BJ (cell line): Measurements from ENCODE around the gene SAFB. TPM values are rescaled to one million over a fixed set of nuclear protein-coding genes. Genes with fewer than 3 reads are reported as not detected.

Experiments
- CTCF ChIA-PET: fragments of 350-600 bp; formaldehyde crosslinking; extraction: SDS; loops from one replicate; lab custom pipeline; 2021; ENCODE audit warnings: antibody characterized with exemption, inconsistent platforms; lab: Yijun Ruan, JAX
- POLR2A ChIA-PET: fragments of 300-600 bp; sonication (Branson Sonifier 250); formaldehyde crosslinking; extraction: SDS; loops from one replicate; lab custom pipeline; 2021; ENCODE audit warnings: antibody characterized with exemption; lab: Charles Lee
- DNase-seq: peaks from one replicate; pipeline ENCODE4 v3.0.0-alpha.2; 2011; ENCODE audit warnings: low read depth
- H3K27me3 ChIP-seq: 2 replicates; pipeline ENCODE4 v1.6.0; 2011; ENCODE audit warnings: low read length; ENCODE audit not compliant: control insufficient read depth, insufficient read depth
- H3K36me3 ChIP-seq: 2 replicates; pipeline ENCODE4 v1.5.1; 2011; ENCODE audit warnings: low read length; ENCODE audit not compliant: control insufficient read depth, insufficient read depth
- H3K4me3 ChIP-seq: 2 replicates; pipeline ENCODE4 v1.5.1; 2011; ENCODE audit warnings: low read depth, mild to moderate bottlenecking, control low read depth, low read length
- CTCF ChIP-seq: IDR thresholded peaks from 2 replicates; pipeline ENCODE4 v1.5.1; 2011; ENCODE audit warnings: low read depth, mild to moderate bottlenecking, control low read depth, inconsistent platforms, low read length, moderate library complexity; ENCODE audit not compliant: insufficient read depth
- polyA plus RNA-seq: library from polyadenylated mRNA; depleted of rRNA; stranded (reverse); fragments of >200 nt; gene quantifications from 2 replicates; pipeline ENCODE4 v1.2.3, GENCODE V29; 2011

SAFB gene
- polyA plus RNA-seq, 1 experiment = 20.8 TPM

- TF ChIP-seq CTCF = no peak
- no peak for DNase-seq
- POLR2A ChIA-PET = no interaction called here
- H3K27me3 ChIP-seq = no peaks in the 10 kb centered on the region
- H3K36me3 ChIP-seq = peaks cover 19% of the 10 kb centered on the region
- H3K4me3 ChIP-seq = no peak overlapping the region
- CTCF ChIA-PET = no interaction called here
Measured at GRCh38 chr19:5644037-5644436, 21.2 kb downstream of the SAFB start.

- Histone ChIP-seq H3K4me3 (no peak overlapping the region), H3K27me3 (no peaks in the 10 kb centered on the region), H3K36me3 (peaks cover 22% of the 10 kb centered on the region)
- DNase-seq = no peak
- ChIA-PET CTCF (no interaction called here), POLR2A (no interaction called here)
- no peak for TF ChIP-seq CTCF
Measured at GRCh38 chr19:5645409-5645808, 22.5 kb downstream of the SAFB start.

GRCh38 chr19:5646703-5647102, 23.8 kb downstream of the SAFB start:
- CTCF ChIA-PET = no interaction called here
- Histone ChIP-seq H3K27me3 (no peaks in the 10 kb centered on the region), H3K4me3 (no peak overlapping the region), H3K36me3 (peaks cover 32% of the 10 kb centered on the region)
- TF ChIP-seq CTCF = no peak
- POLR2A ChIA-PET = no interaction called here
- no peak for DNase-seq

- Histone ChIP-seq H3K36me3 (peaks cover 35% of the 10 kb centered on the region), H3K27me3 (no peaks in the 10 kb centered on the region), H3K4me3 (no peak overlapping the region)
- CTCF ChIA-PET = no interaction called here
- no peak for DNase-seq
- POLR2A ChIA-PET = no interaction called here
- no peak for TF ChIP-seq CTCF
Measured at GRCh38 chr19:5648464-5648863, 25.6 kb downstream of the SAFB start.

GRCh38 chr19:5651361-5651760, 28.5 kb downstream of the SAFB start:
- TF ChIP-seq CTCF = no peak
- POLR2A ChIA-PET = no interaction called here
- H3K36me3 ChIP-seq = peaks cover 44% of the 10 kb centered on the region
- no peak for DNase-seq
- no peak overlapping the region for H3K4me3 ChIP-seq
- H3K27me3 ChIP-seq = no peaks in the 10 kb centered on the region
- CTCF ChIA-PET = interaction anchor here (1.2 kb wide), 1 partner anchor 14 kb away, joined by 3 read pairs; no protein-coding TSS in a partner anchor
